B cell (primary cell): ENCODE measurements around the gene IRF2BPL. TPM values are rescaled to one million over a fixed set of nuclear protein-coding genes. Genes with fewer than 3 reads are reported as not detected.
A peak's percentile ranks its signal among the peaks of the same experiment; 100 is the strongest.

Source experiments
- ATAC-seq: fragments of 200-7000 bp; cut with Tn5 transposase; one replicate; pipeline ENCODE4 v1.10.0; 2021; ENCODE audit warnings: low read depth, mild to moderate bottlenecking, moderate number of reproducible peaks, moderate library complexity
- CTCF ChIA-PET: fragments of 350-600 bp; sonication (Branson Sonifier 250); formaldehyde crosslinking; loops from one replicate; lab custom pipeline; 2021; ENCODE audit warnings: antibody characterized with exemption, inconsistent platforms; lab: Charles Lee
- POLR2A ChIA-PET: fragments of 350-600 bp; sonication (Branson Sonifier 250); formaldehyde crosslinking; loops from one replicate; lab custom pipeline; 2021; ENCODE audit warnings: antibody characterized with exemption; lab: Charles Lee
- DNase-seq: peaks from one replicate; pipeline ENCODE4 v3.0.0; 2013
- H2AFZ ChIP-seq: 2 replicates; pipeline ENCODE4 v1.6.1; 2012; ENCODE audit warnings: mild to moderate bottlenecking, low read depth, low read length; ENCODE audit not compliant: insufficient read depth, poor library complexity, severe bottlenecking
- H3K27ac ChIP-seq, 2 donors: 1 replicate in 1 of 2; 2 replicates in 1 of 2; pipeline ENCODE4 v1.5.1; 2012 to 2013; ENCODE audit warnings: low read length in 2 of 2, mild to moderate bottlenecking in 2 of 2, moderate library complexity in 1 of 2
- H3K27me3 ChIP-seq, 4 experiments: fragments of 200-600 bp in 1 of 4; sonication (generic) in 1 of 4; replicated peaks in 1 of 4; 1 replicate in 2 of 4; 2 replicates in 2 of 4; pipeline versions ENCODE4 v1.6.1 to v1.7.0; 2013 to 2016; ENCODE audit warnings: low read length in 3 of 4, mild to moderate bottlenecking in 2 of 4, mixed read lengths in 1 of 4, moderate library complexity in 1 of 4; ENCODE audit not compliant: insufficient read depth in 4 of 4, control insufficient read depth in 3 of 4; ENCODE audit errors: control extremely low read depth in 1 of 4
- H3K36me3 ChIP-seq, 2 experiments: replicated peaks in 1 of 2; 1 replicate in 1 of 2; 2 replicates in 1 of 2; pipeline versions ENCODE4 v1.6.1 to v1.7.1; 2013; ENCODE audit warnings: low read length in 1 of 2; ENCODE audit not compliant: insufficient read depth in 2 of 2, control insufficient read depth in 1 of 2; ENCODE audit errors: control extremely low read depth in 1 of 2, extremely low read depth in 1 of 2
- H3K4me1 ChIP-seq, 2 donors: fragments of 200-600 bp in 1 of 2; sonication (generic) in 1 of 2; 1 replicate in 1 of 2; 2 replicates in 1 of 2; pipeline versions ENCODE4 v1.5.1 to v1.6.1; 2013 to 2017; ENCODE audit warnings: low read length in 2 of 2; ENCODE audit not compliant: control insufficient read depth in 2 of 2, insufficient read depth in 2 of 2
- H3K4me2 ChIP-seq: replicated peaks from 2 replicates; pipeline ENCODE3; 2012; ENCODE audit warnings: mild to moderate bottlenecking, low read depth, low read length; ENCODE audit not compliant: poor library complexity, severe bottlenecking
- H3K4me3 ChIP-seq, 5 experiments: fragments of 200-600 bp in 1 of 5; sonication (generic) in 1 of 5; 1 replicate in 3 of 5; 2 replicates in 2 of 5; pipeline versions ENCODE4 v1.5.1 to v1.7.0; 2011 to 2016; ENCODE audit warnings: low read length in 4 of 5, mild to moderate bottlenecking in 4 of 5, low read depth in 2 of 5, control low read depth in 1 of 5, moderate library complexity in 1 of 5; ENCODE audit not compliant: insufficient read depth in 1 of 5; ENCODE audit errors: control extremely low read depth in 1 of 5, extremely low read depth in 1 of 5
- H3K79me2 ChIP-seq: fragments of 200-600 bp; sonication (generic); one replicate; pipeline ENCODE4 v1.6.0; 2016; ENCODE audit warnings: low read length; ENCODE audit not compliant: control insufficient read depth, insufficient read depth
- H3K9ac ChIP-seq: fragments of 200-600 bp; sonication (generic); 2 replicates; pipeline ENCODE4 v1.6.1; 2017; ENCODE audit warnings: mild to moderate bottlenecking, low read length, moderate library complexity
- H3K9me3 ChIP-seq, 3 donors: one replicate each; pipeline versions ENCODE4 v1.6.1 to v1.7.1; 2013; ENCODE audit warnings: low read length in 2 of 3; ENCODE audit not compliant: control insufficient read depth in 2 of 3, insufficient read depth in 1 of 3; ENCODE audit errors: control extremely low read depth in 1 of 3
- H4K20me1 ChIP-seq: 2 replicates; pipeline ENCODE4 v1.6.0; 2012; ENCODE audit warnings: mild to moderate bottlenecking, low read length; ENCODE audit not compliant: insufficient read depth, control insufficient read depth, poor library complexity, severe bottlenecking
- H3K27ac Mint-ChIP-seq: one replicate; pipeline ENCODE4 v1.8.0; 2021; ENCODE audit warnings: mixed read lengths
- H3K27me3 Mint-ChIP-seq: one replicate; pipeline ENCODE4 v1.8.0; 2021; ENCODE audit warnings: mixed read lengths
- H3K4me1 Mint-ChIP-seq: one replicate; pipeline ENCODE4 v1.8.0; 2021; ENCODE audit warnings: mixed read lengths
- H3K4me3 Mint-ChIP-seq: one replicate; pipeline ENCODE4 v1.8.0; 2021; ENCODE audit warnings: mixed read lengths
- H3K9me3 Mint-ChIP-seq: one replicate; pipeline ENCODE4 v1.8.0; 2022; ENCODE audit warnings: mixed read lengths; ENCODE audit not compliant: insufficient read depth
- CTCF ChIP-seq: fragments of 200-600 bp; IDR thresholded peaks from one replicate; pipeline ENCODE4 v1.8.0; 2022; ENCODE audit warnings: antibody characterized with exemption, mild to moderate bottlenecking
- EZH2 ChIP-seq: IDR thresholded peaks from 2 replicates; pipeline ENCODE4 v1.6.1; 2012; ENCODE audit warnings: borderline replicate concordance, low read depth, mild to moderate bottlenecking, moderate library complexity, low read length; ENCODE audit not compliant: insufficient read depth, poor library complexity, severe bottlenecking
- WGBS: methylation state at CpG from one replicate; pipeline ENCODE4 v1.1.5; 2013; ENCODE audit warnings: missing lambda C conversion rate; ENCODE audit not compliant: insufficient coverage; 5-methylcytosine and 5-hydroxymethylcytosine counted together
- intact Hi-C: fragments of 100-400 bp; cut with micrococcal nuclease; formaldehyde crosslinking; loops from one replicate; pipeline ENCODE4 v1.10.0; 2022
- polyA plus RNA-seq: library from polyadenylated mRNA; depleted of rRNA; stranded (reverse); fragments of >200 nt; gene quantifications from 2 replicates; pipeline ENCODE4 v1.2.3, GENCODE V29; 2012
- total RNA-seq, 2 donors: library from RNA; stranded (reverse); fragments of 120-200 nt in 1 of 2; gene quantifications; 1 replicate in 1 of 2; 2 replicates in 1 of 2; pipeline versions ENCODE4 v1.2.3 to v1.2.4, GENCODE V29; 2013 to 2022

IRF2BPL gene
- total and polyA plus RNA-seq, 2 donors (not counting 1 experiment from before 2014, with no cell fraction given) = 27.9 to 34.0 TPM

GRCh38 chr14:77074969-77075368 is 46.5 kb upstream of the IRF2BPL start:
- POLR2A ChIA-PET = no interaction called here
- no peak overlapping the region for H3K4me3 ChIP-seq
- peaks cover 0 to 3% (median 1%) of the 10 kb centered on the region in 3 donors for H3K9me3 ChIP-seq
- no peaks in the 10 kb centered on the region for H3K27me3 Mint-ChIP-seq
- CTCF ChIA-PET = interaction anchor here (0.8 to 17.0 kb wide), 6 partner anchors 10 to 365 kb away, joined by 3 to 267 read pairs (median 10); no protein-coding TSS in a partner anchor
- DNase-seq = no peak
- H3K9me3 Mint-ChIP-seq = peaks cover 4% of the 10 kb centered on the region
- no peak overlapping the region for H3K4me3 Mint-ChIP-seq
- no peak for ATAC-seq
- H3K27ac ChIP-seq = no peak overlapping the region
- H3K4me2 ChIP-seq = no peak overlapping the region
- H3K9ac ChIP-seq = no peak overlapping the region
- no peak overlapping the region for H2AFZ ChIP-seq
- TF ChIP-seq EZH2 = no peak
- TF ChIP-seq CTCF = no peak
- no peaks in the 10 kb centered on the region for H3K79me2 ChIP-seq
- no peaks in the 10 kb centered on the region for H4K20me1 ChIP-seq
- H3K4me1 Mint-ChIP-seq = peaks cover 3% of the 10 kb centered on the region
- H3K27me3 ChIP-seq = peaks cover 0 to 6% (median 3%) of the 10 kb centered on the region in 4 experiments
- H3K27ac Mint-ChIP-seq = peak overlapping the region; percentile 37
- H3K36me3 ChIP-seq = no peaks in the 10 kb centered on the region
- intact Hi-C loops = no loop called here
- no peaks in the 10 kb centered on the region for H3K4me1 ChIP-seq

- no peak for DNase-seq
- Histone ChIP-seq H3K4me2 (no peak overlapping the region), H4K20me1 (no peaks in the 10 kb centered on the region), H3K27ac (no peak overlapping the region), H3K4me1 (peaks cover 6 to 7% of the 10 kb centered on the region in 2 donors), H3K27me3 (peaks cover 0 to 22% (median 5%) of the 10 kb centered on the region in 4 experiments), H3K36me3 (no peaks in the 10 kb centered on the region), H3K9ac (no peak overlapping the region), H2AFZ (no peak overlapping the region), H3K79me2 (no peaks in the 10 kb centered on the region), H3K9me3 (no peaks in the 10 kb centered on the region), H3K4me3 (no peak overlapping the region)
- intact Hi-C loops = no loop called here
- TF ChIP-seq EZH2 (no peak), CTCF (no peak)
- Mint-ChIP-seq H3K27ac (no peak overlapping the region), H3K4me3 (no peak overlapping the region), H3K9me3 (no peaks in the 10 kb centered on the region), H3K4me1 (peaks cover 3% of the 10 kb centered on the region), H3K27me3 (no peaks in the 10 kb centered on the region)
- POLR2A ChIA-PET = interaction anchor here (0.6 kb wide), 1 partner anchor 29 kb away, joined by 5 read pairs; no protein-coding TSS in a partner anchor
- WGBS = 92% methylated on average over 3 of the region's 3 CpGs
- CTCF ChIA-PET = interaction anchor here (1.3 to 17.0 kb wide), 11 partner anchors 9 to 226 kb away, joined by 5 to 489 read pairs (median 48); no protein-coding TSS in a partner anchor
- ATAC-seq = no peak
Measured at GRCh38 chr14:77071938-77072388, 43.5 kb upstream of the IRF2BPL start.
